ENCODE data around the gene TEX22. TPM values are rescaled to one million over a fixed set of nuclear protein-coding genes. Genes with fewer than 3 reads are reported as not detected.

The TEX22 gene
- total RNA-seq, 2 experiments from 2014 or later: 1.9 to 2.4 TPM

- no peaks in the 10 kb centered on the region for H3K36me3 Mint-ChIP-seq (ENCODE audit: low read depth)
- no peaks in the 10 kb centered on the region for H3K27me3 Mint-ChIP-seq (ENCODE audit: low read depth)
- no peak overlapping the region for H3K4me3 Mint-ChIP-seq
- H3K9me3 Mint-ChIP-seq (ENCODE audit: insufficient read depth): no peaks in the 10 kb centered on the region
- ChIA-PET CTCF (interaction anchor here (0.8 kb wide), 1 partner anchor 100 kb away, joined by 3 read pairs; no protein-coding TSS in a partner anchor), POLR2A (no interaction called here)
- ATAC-seq (no peak), DNase-seq (no peak)
- peaks cover 6% of the 10 kb centered on the region for H3K4me1 Mint-ChIP-seq (ENCODE audit: low read depth)
- H3K27ac Mint-ChIP-seq: no peak overlapping the region
These were observed 17.6 kb upstream of the TEX22 start for GRCh38 chr14:105380756-105381155.

DNA sequence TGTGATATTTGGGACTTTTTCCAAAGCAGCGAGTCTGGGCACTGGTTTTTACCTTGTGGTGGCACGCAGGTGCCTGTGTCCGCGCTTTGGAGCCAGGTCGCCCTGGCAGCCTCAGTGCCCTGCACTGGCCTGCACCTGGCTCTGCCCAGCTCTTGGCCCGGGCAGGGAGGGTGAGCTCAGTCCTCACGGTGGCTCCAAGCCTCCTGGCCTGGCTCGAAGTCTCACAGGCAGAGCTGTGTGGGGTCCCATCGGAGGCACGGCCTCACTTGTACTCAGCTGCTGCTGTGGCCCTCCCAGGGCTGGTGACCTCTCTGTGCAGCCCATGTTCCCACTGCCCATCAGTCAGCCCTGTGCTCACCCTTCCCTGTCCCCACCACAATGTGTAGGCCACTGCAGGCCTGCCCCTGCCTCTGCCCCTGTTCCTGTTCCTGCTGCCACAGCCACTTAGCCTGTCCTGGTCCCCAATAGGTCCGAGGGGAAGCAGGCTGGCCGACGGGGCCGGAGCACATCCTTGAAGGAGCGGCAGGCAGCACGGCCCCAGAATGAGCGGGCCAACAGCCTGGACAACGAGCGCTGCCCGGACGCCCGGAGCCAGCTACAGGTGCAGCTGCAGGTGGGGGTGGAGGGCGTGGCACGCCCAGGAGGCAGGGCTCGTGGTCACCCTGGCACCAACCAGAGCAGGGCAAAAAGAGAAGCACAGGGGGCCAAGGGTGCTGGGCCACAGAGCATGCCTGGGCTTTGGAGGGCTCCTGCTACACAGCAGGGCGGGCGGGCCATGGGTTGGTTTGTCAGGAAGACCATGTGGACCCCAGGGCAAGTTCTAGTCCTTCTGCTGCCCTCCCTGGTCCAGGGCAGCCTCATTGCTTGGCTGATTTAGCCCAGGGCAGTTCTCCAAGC lies 16.6 kb upstream of the TEX22 start:
- CTCF ChIA-PET: interaction anchor here (0.8 to 1.4 kb wide), 2 partner anchors 99 to 108 kb away, joined by 3 read pairs; no protein-coding TSS in a partner anchor
- H3K27ac Mint-ChIP-seq: no peak overlapping the region

DNA sequence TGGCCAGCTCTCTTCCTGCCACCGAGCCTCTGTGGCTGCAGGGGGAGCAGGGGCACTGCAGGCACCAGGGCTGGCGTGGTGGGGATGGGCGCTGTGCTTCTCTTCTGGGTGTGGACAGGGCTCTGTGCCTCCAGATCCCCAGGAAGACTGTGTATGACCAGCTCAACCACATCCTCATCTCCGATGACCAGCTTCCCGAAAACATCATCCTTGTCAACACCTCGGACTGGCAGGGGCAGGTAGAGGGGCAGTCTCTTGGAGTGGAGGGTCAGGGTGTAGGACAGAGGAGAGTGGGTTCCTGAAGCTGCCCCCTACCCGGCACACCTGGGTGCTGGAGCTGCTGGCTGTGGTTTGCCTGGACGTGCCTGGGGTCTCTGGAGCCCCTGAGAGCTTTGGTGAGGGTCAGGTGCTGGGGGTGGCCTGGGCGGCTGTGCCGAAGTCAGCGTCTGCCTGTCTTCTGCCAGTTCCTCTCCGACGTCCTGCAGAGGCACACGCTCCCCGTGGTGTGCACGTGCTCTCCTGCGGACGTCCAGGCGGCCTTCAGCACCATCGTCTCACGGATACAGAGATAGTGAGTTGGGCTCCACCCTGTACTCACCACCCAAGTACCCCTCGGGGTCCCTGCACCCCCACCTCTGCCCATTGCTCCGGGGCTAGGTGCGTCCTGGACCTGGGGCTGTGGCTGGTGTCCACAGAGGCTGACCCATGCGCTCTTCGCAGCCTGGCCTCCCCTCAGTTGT lies 15.8 kb upstream of the TEX22 start:
- Mint-ChIP-seq H3K27me3 (ENCODE audit: low read depth) (no peaks in the 10 kb centered on the region), H3K9me3 (ENCODE audit: insufficient read depth) (no peaks in the 10 kb centered on the region), H3K4me3 (no peak overlapping the region), H3K36me3 (ENCODE audit: low read depth) (no peaks in the 10 kb centered on the region), H3K4me1 (ENCODE audit: low read depth) (no peaks in the 10 kb centered on the region), H3K27ac (no peak overlapping the region)
- DNase-seq (no peak), ATAC-seq (no peak)
- ChIA-PET CTCF (interaction anchor here (1.4 kb wide), 1 partner anchor 107 kb away, joined by 3 read pairs; no protein-coding TSS in a partner anchor), POLR2A (interaction anchor here (0.9 kb wide), 1 partner anchor 146 kb away, joined by 3 read pairs; no protein-coding TSS in a partner anchor)

More for the DNA sequence above, 16.6 kb upstream of the TEX22 start:
- ATAC-seq (no peak), DNase-seq (no peak)
- POLR2A ChIA-PET: no interaction called here
- Mint-ChIP-seq H3K36me3 (ENCODE audit: low read depth) (no peaks in the 10 kb centered on the region), H3K4me3 (no peak overlapping the region), H3K4me1 (ENCODE audit: low read depth) (no peaks in the 10 kb centered on the region), H3K9me3 (ENCODE audit: insufficient read depth) (no peaks in the 10 kb centered on the region), H3K27me3 (ENCODE audit: low read depth) (no peaks in the 10 kb centered on the region)

DNA sequence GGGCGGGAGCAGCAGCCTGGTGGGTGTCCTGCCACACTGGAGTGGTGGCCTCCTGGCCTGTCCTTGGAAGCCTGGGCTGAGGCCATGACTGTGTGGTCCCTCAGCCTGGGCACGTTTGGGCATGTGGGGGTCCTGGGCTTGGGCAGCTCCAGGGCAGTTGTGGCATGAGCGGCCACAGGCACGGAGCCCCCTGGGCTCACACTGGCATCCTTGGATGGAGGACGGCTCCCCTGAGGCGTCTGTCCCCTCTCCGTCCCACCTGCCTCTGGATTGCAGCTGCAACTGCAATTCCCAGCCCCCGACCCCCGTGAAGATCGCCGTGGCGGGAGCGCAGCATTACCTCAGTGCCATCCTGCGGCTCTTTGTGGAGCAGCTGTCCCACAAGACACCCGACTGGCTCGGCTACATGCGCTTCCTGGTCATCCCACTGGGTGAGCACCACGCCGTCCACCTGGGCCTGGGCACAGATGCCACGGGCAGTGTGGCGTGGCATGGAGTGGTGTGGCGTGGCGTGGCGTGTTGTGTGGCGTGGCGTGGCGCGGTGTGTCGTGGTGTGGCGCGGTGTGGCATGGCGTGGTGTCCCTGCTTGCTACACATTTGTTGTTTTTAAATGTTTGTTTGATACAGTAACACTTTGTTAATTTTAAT lies 15.1 kb upstream of the TEX22 start:
- Mint-ChIP-seq H3K4me3 (no peak overlapping the region), H3K27me3 (ENCODE audit: low read depth) (no peaks in the 10 kb centered on the region)
- DNase-seq: no peak

DNA sequence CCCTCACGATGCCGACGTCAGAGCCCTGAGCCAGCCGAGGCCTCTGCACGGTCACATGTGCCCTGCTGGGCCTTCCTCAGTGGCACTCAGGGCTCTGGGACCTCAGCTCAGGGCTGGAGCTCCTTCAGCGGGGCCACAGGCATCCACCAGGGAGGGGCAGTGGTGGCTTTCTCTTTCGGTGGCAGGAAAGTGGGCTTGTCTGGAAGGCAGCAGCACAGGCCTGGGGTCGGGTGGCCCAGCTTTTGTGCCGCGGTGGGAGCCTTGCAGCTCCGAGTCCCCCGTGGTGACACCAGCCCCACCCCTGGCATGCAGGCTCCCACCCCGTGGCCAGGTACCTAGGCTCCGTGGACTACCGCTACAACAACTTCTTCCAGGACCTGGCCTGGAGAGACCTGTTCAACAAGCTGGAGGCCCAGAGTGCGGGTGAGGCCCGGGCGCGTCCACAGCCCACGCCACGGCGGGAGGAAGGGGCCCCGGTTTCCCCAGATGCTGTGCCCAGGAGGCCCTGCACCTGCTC lies 14.2 kb upstream of the TEX22 start:
- ChIA-PET CTCF (interaction anchor here (1.7 kb wide), 2 partner anchors 96 to 106 kb away, joined by 3 to 6 read pairs; no protein-coding TSS in a partner anchor), POLR2A (no interaction called here)
- DNase-seq (no peak), ATAC-seq (no peak)
- Mint-ChIP-seq H3K27me3 (ENCODE audit: low read depth) (no peaks in the 10 kb centered on the region), H3K9me3 (ENCODE audit: insufficient read depth) (no peaks in the 10 kb centered on the region), H3K36me3 (ENCODE audit: low read depth) (no peaks in the 10 kb centered on the region), H3K4me3 (no peak overlapping the region), H3K4me1 (ENCODE audit: low read depth) (no peaks in the 10 kb centered on the region), H3K27ac (no peak overlapping the region)

More for the DNA sequence above, 15.1 kb upstream of the TEX22 start:
- no peaks in the 10 kb centered on the region for H3K9me3 Mint-ChIP-seq (ENCODE audit: insufficient read depth)
- H3K36me3 Mint-ChIP-seq (ENCODE audit: low read depth): no peaks in the 10 kb centered on the region
- ATAC-seq: no peak
- no peak overlapping the region for H3K27ac Mint-ChIP-seq
- no peaks in the 10 kb centered on the region for H3K4me1 Mint-ChIP-seq (ENCODE audit: low read depth)
- POLR2A ChIA-PET: interaction anchor here (0.9 kb wide), 1 partner anchor 145 kb away, joined by 3 read pairs; no protein-coding TSS in a partner anchor
- CTCF ChIA-PET: interaction anchor here (1.4 to 1.7 kb wide), 3 partner anchors 97 to 107 kb away, joined by 3 to 6 read pairs (median 3); no protein-coding TSS in a partner anchor

- H3K27me3 Mint-ChIP-seq (ENCODE audit: low read depth): no peaks in the 10 kb centered on the region
- no peak overlapping the region for H3K27ac Mint-ChIP-seq
- no peak overlapping the region for H3K4me3 Mint-ChIP-seq
- no peaks in the 10 kb centered on the region for H3K36me3 Mint-ChIP-seq (ENCODE audit: low read depth)
- DNase-seq (no peak), ATAC-seq (no peak)
- no peaks in the 10 kb centered on the region for H3K9me3 Mint-ChIP-seq (ENCODE audit: insufficient read depth)
- H3K4me1 Mint-ChIP-seq (ENCODE audit: low read depth): peaks cover under 1% of the 10 kb centered on the region
- ChIA-PET POLR2A (interaction anchor here (0.6 kb wide), 1 partner anchor 25 kb away, joined by 3 read pairs; no protein-coding TSS in a partner anchor), CTCF (interaction anchor here (1.7 kb wide), 2 partner anchors 96 to 105 kb away, joined by 3 to 6 read pairs; no protein-coding TSS in a partner anchor)
These were observed 13.6 kb upstream of the TEX22 start for GRCh38 chr14:105384605-105385321.

DNA sequence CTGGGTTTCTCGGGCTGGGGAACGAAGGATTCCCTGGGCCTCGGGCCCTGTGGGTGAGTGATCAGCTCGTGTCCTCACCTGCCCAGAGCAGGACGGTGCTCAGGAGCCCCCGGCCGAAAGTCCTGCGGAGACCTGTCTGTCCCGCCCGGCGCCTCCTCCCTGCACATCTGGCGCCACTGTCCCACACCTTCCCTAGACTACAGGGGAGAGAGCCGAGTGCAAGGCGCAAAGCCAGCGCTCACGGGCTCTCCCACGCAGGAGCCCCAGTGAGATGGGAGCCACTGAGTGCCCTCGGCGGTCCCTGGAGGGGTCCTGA lies 13.1 kb upstream of the TEX22 start:
- no peaks in the 10 kb centered on the region for H3K36me3 Mint-ChIP-seq (ENCODE audit: low read depth)

DNA sequence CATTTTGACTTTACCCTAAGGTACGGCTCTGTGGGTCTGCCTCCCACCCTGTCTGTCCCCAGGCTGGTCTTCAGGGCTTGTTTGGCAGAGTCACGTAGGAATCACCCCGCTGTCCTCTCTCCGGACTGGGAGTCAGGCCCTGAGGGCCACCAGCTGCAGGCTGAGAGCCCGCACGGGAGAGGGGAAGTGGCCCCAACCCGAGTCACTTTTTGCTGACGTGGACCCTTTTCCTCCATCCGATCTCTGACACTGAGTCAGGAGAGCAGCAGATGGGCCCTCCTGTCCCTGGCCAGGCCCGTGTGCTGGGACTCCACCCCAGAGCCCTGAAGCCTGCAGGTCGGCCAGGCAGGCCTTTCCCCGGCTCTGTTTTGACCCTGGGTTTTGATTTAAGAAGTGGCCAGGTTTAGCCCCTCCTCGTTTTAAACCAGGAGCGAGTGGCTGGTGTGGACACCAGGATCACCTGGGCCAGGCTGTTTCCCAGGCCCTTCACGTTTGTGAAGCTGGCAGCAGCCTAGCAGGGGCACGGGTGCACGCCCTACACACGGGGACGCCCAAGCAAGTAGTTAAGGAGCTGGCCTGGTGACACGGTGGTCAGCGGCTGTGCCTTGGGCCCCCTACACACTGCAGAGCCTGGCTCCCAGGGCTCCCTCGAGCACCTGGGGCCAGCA lies 12.5 kb upstream of the TEX22 start:
- Mint-ChIP-seq H3K27me3 (ENCODE audit: low read depth) (no peaks in the 10 kb centered on the region), H3K27ac (no peak overlapping the region), H3K4me3 (no peak overlapping the region), H3K36me3 (ENCODE audit: low read depth) (no peaks in the 10 kb centered on the region), H3K4me1 (ENCODE audit: low read depth) (peaks cover 10% of the 10 kb centered on the region), H3K9me3 (ENCODE audit: insufficient read depth) (no peaks in the 10 kb centered on the region)
- ChIA-PET POLR2A (interaction anchor here (1.1 kb wide), 1 partner anchor 12 kb away, joined by 3 read pairs; no protein-coding TSS in a partner anchor), CTCF (no interaction called here)
- no peak for ATAC-seq
- no peak for DNase-seq

More for the DNA sequence above, 13.1 kb upstream of the TEX22 start:
- ATAC-seq (no peak), DNase-seq (no peak)
- H3K27me3 Mint-ChIP-seq (ENCODE audit: low read depth): no peaks in the 10 kb centered on the region
- H3K4me1 Mint-ChIP-seq (ENCODE audit: low read depth): peaks cover 5% of the 10 kb centered on the region
- H3K9me3 Mint-ChIP-seq (ENCODE audit: insufficient read depth): no peaks in the 10 kb centered on the region
- CTCF ChIA-PET: no interaction called here
- H3K27ac Mint-ChIP-seq: no peak overlapping the region
- no peak overlapping the region for H3K4me3 Mint-ChIP-seq
- POLR2A ChIA-PET: interaction anchor here (0.6 kb wide), 1 partner anchor 26 kb away, joined by 3 read pairs; no protein-coding TSS in a partner anchor

GRCh38 chr14:105386581-105387529 lies 11.5 kb upstream of the TEX22 start:
- ATAC-seq (no peak), DNase-seq (no peak)
- peak overlapping the region; percentile 43 for H3K27ac Mint-ChIP-seq
- ChIA-PET CTCF (no interaction called here), POLR2A (interaction anchor here (1.1 kb wide), 1 partner anchor 13 kb away, joined by 3 read pairs; no protein-coding TSS in a partner anchor)
- H3K27me3 Mint-ChIP-seq (ENCODE audit: low read depth): no peaks in the 10 kb centered on the region
- peaks cover 10% of the 10 kb centered on the region for H3K4me1 Mint-ChIP-seq (ENCODE audit: low read depth)
- no peak overlapping the region for H3K4me3 Mint-ChIP-seq
- no peaks in the 10 kb centered on the region for H3K9me3 Mint-ChIP-seq (ENCODE audit: insufficient read depth)
- no peaks in the 10 kb centered on the region for H3K36me3 Mint-ChIP-seq (ENCODE audit: low read depth)

GRCh38 chr14:105387530-105387922 lies 10.8 kb upstream of the TEX22 start:
- Mint-ChIP-seq H3K36me3 (ENCODE audit: low read depth) (no peaks in the 10 kb centered on the region), H3K27ac (no peak overlapping the region), H3K4me1 (ENCODE audit: low read depth) (peaks cover 10% of the 10 kb centered on the region), H3K9me3 (ENCODE audit: insufficient read depth) (no peaks in the 10 kb centered on the region), H3K4me3 (no peak overlapping the region), H3K27me3 (ENCODE audit: low read depth) (no peaks in the 10 kb centered on the region)
- DNase-seq: no peak
- CTCF ChIA-PET: no interaction called here
- POLR2A ChIA-PET: no interaction called here
- no peak for ATAC-seq

Measured in activated CD8-positive, alpha-beta T cell treated with anti-CD3 and anti-CD28 coated beads, Interleukin-2, amount 10 ng/mL, durations not matched to agents 7 days and 5 days (primary cell).